IPS DF 4.7 (cell line): ENCODE measurements around the gene SASH3.

Experiments
- DNase-seq: peaks from one replicate; pipeline ENCODE4 v3.0.0-alpha.2; 2013; ENCODE audit warnings: low spot score; ENCODE audit errors: extremely low read depth

SASH3 gene

GRCh38 chrX:129783291-129783713 lies 3.6 kb downstream of the SASH3 start:
- DNase-seq = no peak

- no peak for DNase-seq
Observed at GRCh38 chrX:129784371-129784770, 4.6 kb downstream of the SASH3 start.

GRCh38 chrX:129785160-129785947 lies 5.6 kb downstream of the SASH3 start:
- no peak for DNase-seq

GRCh38 chrX:129786210-129786651 lies 6.5 kb downstream of the SASH3 start:
- DNase-seq = no peak

GRCh38 chrX:129787336-129788055 lies 7.7 kb downstream of the SASH3 start:
- no peak for DNase-seq

- no peak for DNase-seq
Observed at GRCh38 chrX:129788527-129788926, 8.8 kb downstream of the SASH3 start.

GRCh38 chrX:129790146-129790545 lies 10.4 kb downstream of the SASH3 start:
- no peak for DNase-seq

GRCh38 chrX:129790808-129791207 lies 11.1 kb downstream of the SASH3 start:
- DNase-seq = no peak

GRCh38 chrX:129791336-129791735 lies 11.6 kb downstream of the SASH3 start:
- DNase-seq = no peak

- DNase-seq = no peak
Observed at GRCh38 chrX:129791961-129792570, 12.3 kb downstream of the SASH3 start.

- no peak for DNase-seq
Observed at GRCh38 chrX:129792586-129793291, 13.0 kb downstream of the SASH3 start.

GRCh38 chrX:129793604-129794191 lies 13.9 kb downstream of the SASH3 start:
- DNase-seq = no peak

GRCh38 chrX:129795584-129795983 lies 15.8 kb downstream of the SASH3 start:
- no peak for DNase-seq

GRCh38 chrX:129797251-129797906 lies 17.6 kb downstream of the SASH3 start:
- no peak for DNase-seq

- no peak for DNase-seq
Observed at GRCh38 chrX:129798456-129798855, 18.7 kb downstream of the SASH3 start.

- DNase-seq = no peak
Observed at GRCh38 chrX:129798888-129799287, 19.1 kb downstream of the SASH3 start.

- no peak for DNase-seq
Observed at GRCh38 chrX:129800186-129800585, 20.4 kb downstream of the SASH3 start.

GRCh38 chrX:129802863-129803262 lies 23.1 kb downstream of the SASH3 start:
- no peak for DNase-seq

- DNase-seq = no peak
Observed at GRCh38 chrX:129804806-129805205, 25.1 kb downstream of the SASH3 start.

- DNase-seq = no peak
Observed at GRCh38 chrX:129808158-129808828, 28.5 kb downstream of the SASH3 start.
